Measurements from ENCODE around the gene PAMR1. TPM values are rescaled to one million over a fixed set of nuclear protein-coding genes. Genes with fewer than 3 reads are reported as not detected.

Gene PAMR1
- total and polyA plus RNA-seq, 2 donors = 48.7 to 179 TPM

DNA sequence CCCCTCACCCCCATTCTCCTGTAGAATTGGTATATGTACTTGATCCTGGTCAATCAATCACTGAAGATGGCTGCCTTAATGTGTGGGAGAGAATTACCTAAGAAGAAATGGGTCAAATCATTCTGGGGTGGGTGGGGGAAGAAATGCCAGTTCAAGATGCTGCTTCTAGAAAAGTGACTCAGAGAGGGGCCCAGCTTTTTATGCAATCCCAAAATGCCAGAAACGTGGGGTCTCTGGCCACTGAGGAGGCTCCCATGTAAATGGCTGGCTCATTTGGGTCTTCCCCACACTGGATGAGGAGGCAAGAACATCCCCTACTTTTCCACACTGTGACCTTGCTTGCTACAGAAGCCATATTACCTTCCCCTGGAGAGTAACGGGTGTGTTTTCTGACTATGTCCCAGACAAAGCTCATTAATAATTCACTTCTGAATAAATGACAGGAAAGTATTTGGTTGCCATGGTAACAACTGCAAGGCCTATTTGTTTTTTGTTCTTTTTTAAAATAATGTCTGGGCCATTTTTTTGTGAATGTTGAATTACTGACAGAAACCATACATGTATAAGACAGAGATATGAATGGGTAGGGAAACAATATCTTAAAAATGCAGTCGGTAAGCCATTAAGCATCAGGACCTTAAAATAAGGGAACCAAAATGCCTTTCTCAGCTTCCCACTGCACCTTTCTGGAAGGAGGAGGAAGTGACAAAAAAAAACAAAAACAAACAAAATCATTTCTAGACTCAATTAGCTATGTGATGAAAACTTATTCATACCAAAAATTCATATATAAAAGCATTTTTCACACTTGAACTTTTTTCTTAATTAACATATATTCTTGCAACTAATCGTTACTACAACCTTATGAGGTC is 138.1 kb downstream of the PAMR1 start:
- DNase-seq (ENCODE audit: extremely low spot score) = no peak
- 59% methylated on average over 4 of the region's 4 CpGs for WGBS

DNA sequence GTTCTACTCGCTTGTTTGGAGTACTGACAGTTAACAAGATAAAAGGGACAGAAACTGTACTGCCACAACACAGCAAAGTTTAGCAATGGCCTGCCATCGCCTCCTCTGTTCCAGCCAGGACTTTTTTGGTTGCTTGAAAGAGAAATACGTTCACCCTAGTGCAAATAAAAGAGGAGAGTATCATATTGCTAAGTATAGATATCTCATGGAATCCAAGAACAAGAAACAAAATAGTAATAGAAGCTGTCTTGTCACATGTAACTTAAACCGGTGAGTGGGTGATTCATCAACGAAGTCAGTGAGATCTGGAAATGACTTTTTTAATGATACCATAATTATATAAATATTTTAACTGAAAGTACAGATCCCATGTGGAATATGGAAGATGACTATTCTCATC is 141.5 kb downstream of the PAMR1 start:
- H3K4me3 ChIP-seq (ENCODE audit: low read depth, low read length) = no peak overlapping the region

More for the DNA sequence above, 138.1 kb downstream of the PAMR1 start:
- H3K4me1 ChIP-seq (ENCODE audit: insufficient read depth) = peaks cover under 1% of the 10 kb centered on the region
- H3K27ac ChIP-seq (ENCODE audit: low read depth) = no peak overlapping the region
- H3K4me3 ChIP-seq (ENCODE audit: low read depth, low read length) = no peak overlapping the region
- H3K36me3 ChIP-seq (ENCODE audit: insufficient read depth) = no peaks in the 10 kb centered on the region

More for the DNA sequence above, 141.5 kb downstream of the PAMR1 start:
- no peak for DNase-seq (ENCODE audit: extremely low spot score)
- WGBS = 88% methylated on average over 5 of the region's 5 CpGs
- Histone ChIP-seq H3K36me3 (ENCODE audit: insufficient read depth) (no peaks in the 10 kb centered on the region), H3K27ac (ENCODE audit: low read depth) (no peak overlapping the region), H3K4me1 (ENCODE audit: insufficient read depth) (no peaks in the 10 kb centered on the region)

Other genes starting within 250 kb of the PAMR1 start
- 17.9 TPM for gene SLC1A2, start 106.1 kb downstream of the PAMR1 start, total RNA-seq
- 0.44 TPM for gene SLC1A2, start 106.1 kb downstream of the PAMR1 start, polyA plus RNA-seq
- gene FJX1, start 92.8 kb upstream of the PAMR1 start, total RNA-seq = 8.7 TPM
- gene FJX1, start 92.8 kb upstream of the PAMR1 start, polyA plus RNA-seq = 3.1 TPM
- gene TRIM44, start 137.2 kb upstream of the PAMR1 start, total RNA-seq = 16.0 TPM
- gene TRIM44, start 137.2 kb upstream of the PAMR1 start, polyA plus RNA-seq = 24.3 TPM